LNCaP clone FGC (cell line): Measurements from ENCODE around the gene DEPDC5.

ENCODE experiments used
- DNase-seq: peaks from one replicate; pipeline ENCODE4 v3.0.0-alpha.2; 2011; ENCODE audit warnings: low read depth
- H3K4me3 ChIP-seq: 2 replicates; pipeline ENCODE4 v1.5.1; 2011; ENCODE audit warnings: mild to moderate bottlenecking, low read depth, low read length, control low read depth
- CTCF ChIP-seq: IDR thresholded peaks from 2 replicates; pipeline ENCODE4 v1.5.1; 2012; ENCODE audit warnings: mild to moderate bottlenecking; ENCODE audit not compliant: control insufficient read depth, insufficient read depth; ENCODE audit errors: extremely low read depth

The DEPDC5 gene

DNA sequence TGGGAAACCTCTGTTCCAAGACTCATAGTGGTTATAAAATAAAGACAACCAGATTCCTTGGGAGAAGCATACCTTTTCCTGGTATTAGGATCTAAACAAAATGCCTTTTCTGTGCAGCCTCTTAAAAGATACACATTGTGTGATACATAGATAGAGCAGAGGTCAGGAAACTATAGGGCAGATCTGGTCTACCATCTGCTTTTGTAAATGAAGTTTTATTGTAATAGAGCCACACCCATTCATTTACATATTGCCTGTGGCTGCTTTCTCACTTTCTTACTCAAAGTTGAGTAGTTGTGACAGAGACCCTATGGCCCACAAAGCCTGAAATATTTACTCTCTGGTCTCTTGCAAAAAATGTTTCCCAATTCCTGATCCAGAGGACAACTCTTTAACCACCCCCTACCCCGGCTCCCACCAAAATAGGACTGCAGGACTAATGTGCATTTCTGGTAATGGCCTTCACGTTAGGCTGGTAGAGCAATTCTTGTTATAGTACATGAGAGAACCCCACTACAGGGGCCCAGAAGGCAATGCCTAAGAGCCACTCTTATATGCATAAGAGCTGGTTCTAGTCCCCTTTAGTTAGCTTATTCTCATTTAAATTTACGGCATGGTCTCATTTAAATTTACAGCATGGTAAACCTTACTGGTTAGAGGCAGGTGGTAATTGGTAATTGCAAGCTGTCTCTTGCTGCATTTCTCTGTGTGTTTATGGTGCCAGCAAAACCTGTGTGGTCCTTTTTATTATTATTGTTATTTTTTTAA, 113.8 kb downstream of the DEPDC5 start:
- no peak overlapping the region for H3K4me3 ChIP-seq
- no peak for TF ChIP-seq CTCF
- DNase-seq = no peak

- TF ChIP-seq CTCF = no peak
- DNase-seq = no peak
- no peak overlapping the region for H3K4me3 ChIP-seq
Measured at GRCh38 chr22:31869739-31870138, 115.9 kb downstream of the DEPDC5 start.

DNA sequence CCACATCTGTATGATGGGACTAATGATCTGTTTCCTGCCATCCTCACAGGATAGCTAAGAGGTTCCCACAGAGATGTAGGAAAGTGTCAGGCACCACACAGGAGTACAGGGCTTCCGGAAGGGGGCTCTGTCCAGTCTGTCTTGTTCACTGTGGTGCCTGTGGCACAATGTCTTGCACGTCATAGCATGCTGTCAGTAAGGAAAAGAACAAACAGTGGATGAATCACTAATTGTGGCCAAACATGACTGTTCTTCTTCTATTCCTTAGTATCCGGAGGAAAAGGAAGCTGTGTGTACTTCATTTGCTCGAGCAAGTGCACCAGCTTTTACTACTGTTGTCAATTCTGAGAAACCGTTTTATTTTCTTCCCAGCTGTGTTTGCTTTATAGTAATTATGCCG, 117.1 kb downstream of the DEPDC5 start:
- TF ChIP-seq CTCF = no peak
- no peak overlapping the region for H3K4me3 ChIP-seq
- DNase-seq = peak; percentile 13

- no peak overlapping the region for H3K4me3 ChIP-seq
- no peak for DNase-seq
- no peak for TF ChIP-seq CTCF
Measured at GRCh38 chr22:31871480-31871879, 117.7 kb downstream of the DEPDC5 start.

GRCh38 chr22:31872209-31872608, 118.4 kb downstream of the DEPDC5 start:
- H3K4me3 ChIP-seq = no peak overlapping the region
- no peak for TF ChIP-seq CTCF
- DNase-seq = no peak

DNA sequence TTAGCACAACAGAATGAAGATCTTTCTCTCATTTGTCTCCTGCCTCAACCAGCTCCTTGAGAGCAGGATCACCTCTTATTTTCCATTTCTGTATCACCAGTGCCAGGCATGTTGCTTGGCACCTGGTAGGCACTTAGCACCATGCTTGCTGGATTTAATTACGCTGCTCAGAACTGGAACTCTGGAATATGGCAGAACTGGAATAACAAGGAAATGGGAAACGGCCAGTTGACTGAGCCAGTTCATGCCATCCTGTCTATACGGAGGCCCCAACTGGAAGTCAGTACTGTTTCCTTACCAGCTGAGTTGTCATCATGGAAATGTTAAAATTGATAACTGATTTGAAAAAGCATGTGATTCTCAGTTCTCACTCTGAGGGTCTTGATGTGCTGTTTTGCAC, 121.0 kb downstream of the DEPDC5 start:
- H3K4me3 ChIP-seq = no peak overlapping the region
- TF ChIP-seq CTCF = no peak
- peak; percentile 51 for DNase-seq
